Hepatocyte (in vitro differentiated cells): Measurements from ENCODE around the gene FAM9C. TPM values are rescaled to one million over a fixed set of nuclear protein-coding genes. Genes with fewer than 3 reads are reported as not detected.

Source experiments
- DNase-seq: peaks from one replicate; pipeline ENCODE4 v3.0.0-alpha.2; 2016; ENCODE audit warnings: low spot score
- H2AFZ ChIP-seq: fragments of 200-600 bp; sonication (generic); 2 replicates; pipeline ENCODE4 v1.6.0; 2016; ENCODE audit warnings: antibody characterized with exemption, mild to moderate bottlenecking
- H3K27ac ChIP-seq: fragments of 200-600 bp; sonication (generic); 2 replicates; pipeline ENCODE4 v1.5.1; 2016; ENCODE audit warnings: mild to moderate bottlenecking
- H3K27me3 ChIP-seq: fragments of 200-600 bp; sonication (generic); 2 replicates; pipeline ENCODE4 v1.6.1; 2016
- H3K36me3 ChIP-seq: fragments of 200-600 bp; sonication (generic); replicated peaks from 2 replicates; pipeline ENCODE4 v1.5.1; 2016; ENCODE audit warnings: low read depth; ENCODE audit not compliant: insufficient read depth
- H3K4me1 ChIP-seq: fragments of 200-600 bp; sonication (generic); 2 replicates; pipeline ENCODE4 v1.5.1; 2016; ENCODE audit warnings: mild to moderate bottlenecking, moderate library complexity; ENCODE audit not compliant: insufficient read depth
- H3K4me2 ChIP-seq: fragments of 200-600 bp; sonication (generic); 2 replicates; pipeline ENCODE4 v1.6.0; 2016
- H3K4me3 ChIP-seq: fragments of 200-600 bp; sonication (generic); 2 replicates; pipeline ENCODE4 v1.5.1; 2016; ENCODE audit warnings: mild to moderate bottlenecking
- H3K79me2 ChIP-seq: fragments of 200-600 bp; sonication (generic); 2 replicates; pipeline ENCODE4 v1.6.0; 2017; ENCODE audit warnings: mild to moderate bottlenecking
- H3K9me2 ChIP-seq: fragments of 200-600 bp; sonication (generic); replicated peaks from 2 replicates; pipeline ENCODE4 v1.6.0; 2017; ENCODE audit warnings: mild to moderate bottlenecking; ENCODE audit not compliant: insufficient read depth
- H3K9me3 ChIP-seq: fragments of 200-600 bp; sonication (generic); 2 replicates; pipeline ENCODE4 v1.5.1; 2016; ENCODE audit warnings: low read depth, mild to moderate bottlenecking
- H4K20me1 ChIP-seq: fragments of 200-600 bp; sonication (generic); 2 replicates; pipeline ENCODE4 v1.6.0; 2016; ENCODE audit warnings: mild to moderate bottlenecking; ENCODE audit not compliant: insufficient read depth, poor library complexity, severe bottlenecking
- EZH2 ChIP-seq: fragments of 200-600 bp; sonication (generic); IDR thresholded peaks from 2 replicates; pipeline ENCODE4 v1.6.1; 2016; ENCODE audit warnings: antibody characterized with exemption, mild to moderate bottlenecking, borderline replicate concordance
- EZH2phosphoT487 ChIP-seq: fragments of 200-600 bp; sonication (generic); IDR thresholded peaks from one replicate; pipeline ENCODE4 v1.6.1; 2018; ENCODE audit warnings: antibody characterized with exemption, mild to moderate bottlenecking, low read depth, moderate library complexity; ENCODE audit not compliant: unreplicated experiment, severe bottlenecking
- WGBS: methylation state at CpG from one replicate; pipeline ENCODE4 v1.1.6; 2016; ENCODE audit warnings: low lambda C conversion rate; ENCODE audit errors: missing lambda C conversion rate; 5-methylcytosine and 5-hydroxymethylcytosine counted together
- polyA plus RNA-seq: library from polyadenylated mRNA; unstranded; fragments of >200 nt; fragmentation: Nextera tagmentation; extraction: Ambion mirVana; gene quantifications from 2 replicates; pipeline ENCODE4 v1.2.1, GENCODE V29; 2016
- total RNA-seq: library from RNA; depleted of rRNA; stranded (reverse); fragments of >200 nt; gene quantifications from 2 replicates; pipeline ENCODE4 v1.2.3, GENCODE V29; 2014
- TF ChIP-seq, protein P1 (sequence below): fragments of 200-600 bp; sonication (generic); IDR thresholded peaks from 2 replicates; pipeline ENCODE4 v1.5.1; 2016; ENCODE audit warnings: antibody characterized with exemption, mild to moderate bottlenecking; ENCODE audit not compliant: poor library complexity

FAM9C gene
- total and polyA plus RNA-seq, 2 experiments from 2014 or later = not detected

DNA sequence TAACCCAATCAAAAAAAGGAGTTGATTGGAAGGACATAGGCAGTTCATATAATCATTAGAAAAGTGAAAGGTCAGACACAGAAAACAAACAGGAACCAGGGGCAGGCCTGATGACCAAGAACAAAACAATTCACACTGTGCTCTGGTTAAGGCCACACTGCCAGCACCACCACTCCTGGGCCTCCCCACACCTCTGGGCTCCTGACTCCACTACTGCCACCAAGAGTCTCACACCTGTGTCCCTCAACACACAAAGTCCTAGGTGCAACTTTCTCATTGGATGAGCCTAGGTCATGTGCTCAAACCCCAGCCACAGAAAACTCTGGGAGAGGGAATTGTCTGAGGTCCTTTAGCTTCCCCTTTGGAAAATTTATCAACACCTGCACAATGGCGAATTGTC is 11.1 kb upstream of the FAM9C start:
- no peak for DNase-seq
- Histone ChIP-seq H3K27ac (no peak overlapping the region), H3K4me3 (no peak overlapping the region), H4K20me1 (no peaks in the 10 kb centered on the region), H3K4me1 (peaks cover 6% of the 10 kb centered on the region), H3K9me2 (no peaks in the 10 kb centered on the region), H2AFZ (no peak overlapping the region), H3K4me2 (no peak overlapping the region), H3K79me2 (no peaks in the 10 kb centered on the region), H3K9me3 (no peaks in the 10 kb centered on the region), H3K27me3 (no peaks in the 10 kb centered on the region), H3K36me3 (no peaks in the 10 kb centered on the region)
- 95% methylated on average over 1 of the region's 1 CpG for WGBS
- TF ChIP-seq EZH2 (no peak), EZH2phosphoT487 (no peak)
- TF ChIP-seq, protein P1, sequence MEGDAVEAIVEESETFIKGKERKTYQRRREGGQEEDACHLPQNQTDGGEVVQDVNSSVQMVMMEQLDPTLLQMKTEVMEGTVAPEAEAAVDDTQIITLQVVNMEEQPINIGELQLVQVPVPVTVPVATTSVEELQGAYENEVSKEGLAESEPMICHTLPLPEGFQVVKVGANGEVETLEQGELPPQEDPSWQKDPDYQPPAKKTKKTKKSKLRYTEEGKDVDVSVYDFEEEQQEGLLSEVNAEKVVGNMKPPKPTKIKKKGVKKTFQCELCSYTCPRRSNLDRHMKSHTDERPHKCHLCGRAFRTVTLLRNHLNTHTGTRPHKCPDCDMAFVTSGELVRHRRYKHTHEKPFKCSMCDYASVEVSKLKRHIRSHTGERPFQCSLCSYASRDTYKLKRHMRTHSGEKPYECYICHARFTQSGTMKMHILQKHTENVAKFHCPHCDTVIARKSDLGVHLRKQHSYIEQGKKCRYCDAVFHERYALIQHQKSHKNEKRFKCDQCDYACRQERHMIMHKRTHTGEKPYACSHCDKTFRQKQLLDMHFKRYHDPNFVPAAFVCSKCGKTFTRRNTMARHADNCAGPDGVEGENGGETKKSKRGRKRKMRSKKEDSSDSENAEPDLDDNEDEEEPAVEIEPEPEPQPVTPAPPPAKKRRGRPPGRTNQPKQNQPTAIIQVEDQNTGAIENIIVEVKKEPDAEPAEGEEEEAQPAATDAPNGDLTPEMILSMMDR = no peak

GRCh38 chrX:13053171-13053570 is 8.8 kb upstream of the FAM9C start:
- TF ChIP-seq, protein P1 = no peak
- no peak for TF ChIP-seq EZH2
- TF ChIP-seq EZH2phosphoT487 = no peak
- Histone ChIP-seq H2AFZ (no peak overlapping the region), H3K9me2 (no peaks in the 10 kb centered on the region), H3K79me2 (no peaks in the 10 kb centered on the region), H3K27ac (no peak overlapping the region), H3K4me1 (peaks cover 5% of the 10 kb centered on the region), H3K4me2 (no peak overlapping the region), H3K9me3 (no peaks in the 10 kb centered on the region), H3K4me3 (no peak overlapping the region), H4K20me1 (no peaks in the 10 kb centered on the region), H3K36me3 (no peaks in the 10 kb centered on the region), H3K27me3 (no peaks in the 10 kb centered on the region)
- no peak for DNase-seq

GRCh38 chrX:13051529-13052172 is 7.2 kb upstream of the FAM9C start:
- Histone ChIP-seq H3K9me2 (no peaks in the 10 kb centered on the region), H3K4me3 (no peak overlapping the region), H3K27me3 (no peaks in the 10 kb centered on the region), H3K4me1 (peaks cover 10% of the 10 kb centered on the region), H3K4me2 (no peak overlapping the region), H4K20me1 (no peaks in the 10 kb centered on the region), H2AFZ (no peak overlapping the region), H3K36me3 (no peaks in the 10 kb centered on the region), H3K79me2 (no peaks in the 10 kb centered on the region), H3K27ac (no peak overlapping the region), H3K9me3 (no peaks in the 10 kb centered on the region)
- TF ChIP-seq EZH2 (no peak), EZH2phosphoT487 (no peak)
- TF ChIP-seq, protein P1 = no peak
- WGBS = 81% methylated on average over 4 of the region's 4 CpGs
- no peak for DNase-seq
